Measurements from ENCODE around the gene SERPINA12.

DNA sequence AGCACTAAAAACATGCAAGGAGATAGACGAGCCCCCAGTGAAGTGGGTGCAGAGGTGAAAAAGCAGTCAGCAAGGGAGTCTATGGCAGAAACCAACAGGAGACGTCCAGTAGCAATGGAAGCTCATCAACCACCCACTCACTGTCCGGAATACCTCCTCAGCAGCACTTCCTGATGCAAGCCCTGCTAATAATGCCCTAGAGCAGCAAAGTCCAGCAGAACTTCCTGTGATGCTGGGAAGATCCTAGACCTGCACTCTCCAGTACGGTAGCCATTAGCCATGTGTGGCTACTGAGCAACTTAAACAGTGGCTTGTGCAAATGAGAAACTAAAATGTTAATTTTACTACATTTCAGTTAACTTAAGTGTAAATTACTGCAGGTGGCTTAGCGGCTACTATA is 44.2 kb downstream of the SERPINA12 start:
- TF ChIP-seq, protein P1, sequence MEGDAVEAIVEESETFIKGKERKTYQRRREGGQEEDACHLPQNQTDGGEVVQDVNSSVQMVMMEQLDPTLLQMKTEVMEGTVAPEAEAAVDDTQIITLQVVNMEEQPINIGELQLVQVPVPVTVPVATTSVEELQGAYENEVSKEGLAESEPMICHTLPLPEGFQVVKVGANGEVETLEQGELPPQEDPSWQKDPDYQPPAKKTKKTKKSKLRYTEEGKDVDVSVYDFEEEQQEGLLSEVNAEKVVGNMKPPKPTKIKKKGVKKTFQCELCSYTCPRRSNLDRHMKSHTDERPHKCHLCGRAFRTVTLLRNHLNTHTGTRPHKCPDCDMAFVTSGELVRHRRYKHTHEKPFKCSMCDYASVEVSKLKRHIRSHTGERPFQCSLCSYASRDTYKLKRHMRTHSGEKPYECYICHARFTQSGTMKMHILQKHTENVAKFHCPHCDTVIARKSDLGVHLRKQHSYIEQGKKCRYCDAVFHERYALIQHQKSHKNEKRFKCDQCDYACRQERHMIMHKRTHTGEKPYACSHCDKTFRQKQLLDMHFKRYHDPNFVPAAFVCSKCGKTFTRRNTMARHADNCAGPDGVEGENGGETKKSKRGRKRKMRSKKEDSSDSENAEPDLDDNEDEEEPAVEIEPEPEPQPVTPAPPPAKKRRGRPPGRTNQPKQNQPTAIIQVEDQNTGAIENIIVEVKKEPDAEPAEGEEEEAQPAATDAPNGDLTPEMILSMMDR (conservative IDR thresholded peaks at IDR 0.05; ENCODE audit: low read depth, low read length), result no peak
- TF ChIP-seq EZH2 (IDR thresholded peaks at IDR 0.05; ENCODE audit: borderline replicate concordance, low read depth, low read length, poor library complexity, severe bottlenecking), result no peak
